SK-N-SH treated with all-trans-retinoic acid at 6 μM for 48 hours (cell line): ENCODE results near the gene CLDN16.

ENCODE experiments used
- ATAC-seq: fragments of 200-7000 bp; cut with Tn5 transposase; 3 replicates; pipeline ENCODE4 v1.9.1; 2020; ENCODE audit warnings: mild to moderate bottlenecking, moderate library complexity
- GLIS3 ChIP-seq: fragments of 250-450 bp; sonication (Bioruptor Pico); IDR thresholded peaks from 2 replicates; pipeline ENCODE4 v1.5.0; 2020; ENCODE audit warnings: mild to moderate bottlenecking, moderate library complexity
- ISL1 ChIP-seq: fragments of 250-450 bp; sonication (Bioruptor Pico); IDR thresholded peaks from 2 replicates; pipeline ENCODE4 v2.1.2; 2022; ENCODE audit warnings: mild to moderate bottlenecking, moderate library complexity
- PPARA ChIP-seq: fragments of 250-450 bp; sonication (Bioruptor Pico); IDR thresholded peaks from 2 replicates; pipeline ENCODE4 v1.5.0; 2020; ENCODE audit warnings: mild to moderate bottlenecking, borderline replicate concordance
- SNAI2 ChIP-seq: fragments of 250-450 bp; sonication (Bioruptor Pico); IDR thresholded peaks from 2 replicates; pipeline ENCODE4 v1.5.0; 2020; ENCODE audit warnings: mild to moderate bottlenecking, moderate library complexity
- TCF4 ChIP-seq: fragments of 250-450 bp; sonication (Bioruptor Pico); IDR thresholded peaks from 2 replicates; pipeline ENCODE4 v1.8.0; 2021; ENCODE audit warnings: mild to moderate bottlenecking, moderate library complexity, borderline replicate concordance
- ZFP3 ChIP-seq: fragments of 250-450 bp; sonication (Bioruptor Pico); IDR thresholded peaks from 2 replicates; pipeline ENCODE4 v1.5.0; 2020; ENCODE audit warnings: mild to moderate bottlenecking, moderate library complexity
- ZFP30 ChIP-seq: fragments of 450-650 bp; formaldehyde crosslinking; IDR thresholded peaks from 2 replicates; pipeline ENCODE4 v1.5.0; 2022; ENCODE audit warnings: mild to moderate bottlenecking, moderate library complexity
- ZNF70 ChIP-seq: fragments of 450-650 bp; formaldehyde crosslinking; IDR thresholded peaks from 2 replicates; pipeline ENCODE4 v1.5.0; 2020; ENCODE audit warnings: mild to moderate bottlenecking, moderate library complexity
- ZNF8 ChIP-seq: fragments of 450-650 bp; formaldehyde crosslinking; IDR thresholded peaks from 2 replicates; pipeline ENCODE4 v1.5.0; 2020; ENCODE audit warnings: mild to moderate bottlenecking, moderate library complexity
- TF ChIP-seq, protein P1 (sequence below): fragments of 250-450 bp; sonication (Bioruptor Pico); IDR thresholded peaks from 2 replicates; pipeline ENCODE4 v1.8.0; 2020; ENCODE audit warnings: mild to moderate bottlenecking, moderate library complexity, borderline replicate concordance
- TF ChIP-seq, protein P2 (sequence below): fragments of 250-450 bp; sonication (Bioruptor Pico); IDR thresholded peaks from 2 replicates; pipeline ENCODE4 v1.5.0; 2020; ENCODE audit warnings: mild to moderate bottlenecking, moderate library complexity
- TF ChIP-seq, protein P3 (sequence below): fragments of 250-450 bp; sonication (Bioruptor Pico); IDR thresholded peaks from 2 replicates; pipeline ENCODE4 v1.8.0; 2021; ENCODE audit warnings: low read depth, mild to moderate bottlenecking, moderate library complexity, borderline replicate concordance
- TF ChIP-seq, protein P4 (sequence below): fragments of 250-450 bp; sonication (Bioruptor Pico); IDR thresholded peaks from 2 replicates; pipeline ENCODE4 v1.5.1; 2021; ENCODE audit warnings: mild to moderate bottlenecking, moderate library complexity

The CLDN16 gene

DNA sequence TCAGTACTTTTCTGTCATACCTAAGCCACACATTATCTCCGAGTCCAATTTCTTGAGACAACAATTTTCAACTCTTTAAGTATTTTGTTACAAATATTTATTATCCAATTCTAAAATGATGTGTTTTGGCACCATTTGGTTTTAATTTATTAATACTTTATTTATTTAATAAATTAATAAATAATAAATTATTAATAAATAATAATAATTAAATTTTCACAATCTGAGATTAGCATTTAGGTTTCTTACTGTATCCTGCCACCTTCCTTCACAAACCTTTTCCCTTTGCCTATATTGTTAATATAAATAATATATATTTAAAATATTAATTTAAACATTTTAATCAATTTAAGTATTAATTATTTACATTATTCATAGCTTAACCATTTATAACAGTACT, 37.9 kb downstream of the CLDN16 start:
- ATAC-seq = no peak
- TF ChIP-seq TCF4 (CRISPR knock-in tag) (no peak), ZFP30 (no peak), ZNF70 (no peak), ZFP3 (no peak)
- TF ChIP-seq, protein P1, sequence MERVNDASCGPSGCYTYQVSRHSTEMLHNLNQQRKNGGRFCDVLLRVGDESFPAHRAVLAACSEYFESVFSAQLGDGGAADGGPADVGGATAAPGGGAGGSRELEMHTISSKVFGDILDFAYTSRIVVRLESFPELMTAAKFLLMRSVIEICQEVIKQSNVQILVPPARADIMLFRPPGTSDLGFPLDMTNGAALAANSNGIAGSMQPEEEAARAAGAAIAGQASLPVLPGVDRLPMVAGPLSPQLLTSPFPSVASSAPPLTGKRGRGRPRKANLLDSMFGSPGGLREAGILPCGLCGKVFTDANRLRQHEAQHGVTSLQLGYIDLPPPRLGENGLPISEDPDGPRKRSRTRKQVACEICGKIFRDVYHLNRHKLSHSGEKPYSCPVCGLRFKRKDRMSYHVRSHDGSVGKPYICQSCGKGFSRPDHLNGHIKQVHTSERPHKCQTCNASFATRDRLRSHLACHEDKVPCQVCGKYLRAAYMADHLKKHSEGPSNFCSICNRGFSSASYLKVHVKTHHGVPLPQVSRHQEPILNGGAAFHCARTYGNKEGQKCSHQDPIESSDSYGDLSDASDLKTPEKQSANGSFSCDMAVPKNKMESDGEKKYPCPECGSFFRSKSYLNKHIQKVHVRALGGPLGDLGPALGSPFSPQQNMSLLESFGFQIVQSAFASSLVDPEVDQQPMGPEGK (CRISPR knock-in tag) = no peak
- TF ChIP-seq, protein P2, sequence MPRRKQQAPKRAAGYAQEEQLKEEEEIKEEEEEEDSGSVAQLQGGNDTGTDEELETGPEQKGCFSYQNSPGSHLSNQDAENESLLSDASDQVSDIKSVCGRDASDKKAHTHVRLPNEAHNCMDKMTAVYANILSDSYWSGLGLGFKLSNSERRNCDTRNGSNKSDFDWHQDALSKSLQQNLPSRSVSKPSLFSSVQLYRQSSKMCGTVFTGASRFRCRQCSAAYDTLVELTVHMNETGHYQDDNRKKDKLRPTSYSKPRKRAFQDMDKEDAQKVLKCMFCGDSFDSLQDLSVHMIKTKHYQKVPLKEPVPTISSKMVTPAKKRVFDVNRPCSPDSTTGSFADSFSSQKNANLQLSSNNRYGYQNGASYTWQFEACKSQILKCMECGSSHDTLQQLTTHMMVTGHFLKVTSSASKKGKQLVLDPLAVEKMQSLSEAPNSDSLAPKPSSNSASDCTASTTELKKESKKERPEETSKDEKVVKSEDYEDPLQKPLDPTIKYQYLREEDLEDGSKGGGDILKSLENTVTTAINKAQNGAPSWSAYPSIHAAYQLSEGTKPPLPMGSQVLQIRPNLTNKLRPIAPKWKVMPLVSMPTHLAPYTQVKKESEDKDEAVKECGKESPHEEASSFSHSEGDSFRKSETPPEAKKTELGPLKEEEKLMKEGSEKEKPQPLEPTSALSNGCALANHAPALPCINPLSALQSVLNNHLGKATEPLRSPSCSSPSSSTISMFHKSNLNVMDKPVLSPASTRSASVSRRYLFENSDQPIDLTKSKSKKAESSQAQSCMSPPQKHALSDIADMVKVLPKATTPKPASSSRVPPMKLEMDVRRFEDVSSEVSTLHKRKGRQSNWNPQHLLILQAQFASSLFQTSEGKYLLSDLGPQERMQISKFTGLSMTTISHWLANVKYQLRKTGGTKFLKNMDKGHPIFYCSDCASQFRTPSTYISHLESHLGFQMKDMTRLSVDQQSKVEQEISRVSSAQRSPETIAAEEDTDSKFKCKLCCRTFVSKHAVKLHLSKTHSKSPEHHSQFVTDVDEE = no peak
- TF ChIP-seq, all 23 proteins: peak for 0

DNA sequence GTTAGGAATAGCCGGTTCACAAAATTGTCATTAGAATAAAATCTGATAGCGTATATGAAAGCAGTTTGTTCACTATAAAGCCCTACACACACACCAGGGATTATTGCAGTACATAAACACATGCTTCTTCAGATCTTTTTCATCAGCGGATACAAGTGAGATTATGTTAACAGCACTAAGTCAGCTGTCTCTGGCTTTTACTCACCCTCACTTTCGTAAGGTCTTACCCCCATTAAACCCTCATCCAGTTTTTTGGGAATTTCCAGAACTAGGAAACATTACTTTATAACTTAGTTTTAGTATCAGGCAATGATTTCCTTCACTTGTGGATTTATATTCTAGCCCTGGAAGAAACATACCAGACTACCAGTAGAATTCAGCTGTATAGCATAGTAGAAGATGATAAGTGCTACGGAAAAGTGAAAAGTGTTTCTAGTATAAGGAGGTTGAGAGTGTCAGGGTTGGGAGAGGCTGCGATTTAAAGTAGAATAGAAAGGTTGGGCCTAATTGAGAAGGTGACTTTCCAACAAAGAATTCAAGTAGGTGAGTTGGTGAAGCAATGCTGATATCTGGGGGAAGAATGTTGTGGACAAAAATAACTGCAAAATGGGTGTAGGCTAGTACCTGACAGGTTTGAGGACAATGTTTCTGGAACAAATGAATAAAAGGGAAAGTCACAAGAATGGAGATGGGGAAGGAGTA, 39.0 kb downstream of the CLDN16 start:
- ATAC-seq = no peak

More for the DNA sequence above, 39.0 kb downstream of the CLDN16 start:
- no peak for TF ChIP-seq ISL1
- no peak for TF ChIP-seq TCF4 (CRISPR knock-in tag)
- TF ChIP-seq GLIS3 (CRISPR knock-in tag) = no peak
- TF ChIP-seq, protein P3, sequence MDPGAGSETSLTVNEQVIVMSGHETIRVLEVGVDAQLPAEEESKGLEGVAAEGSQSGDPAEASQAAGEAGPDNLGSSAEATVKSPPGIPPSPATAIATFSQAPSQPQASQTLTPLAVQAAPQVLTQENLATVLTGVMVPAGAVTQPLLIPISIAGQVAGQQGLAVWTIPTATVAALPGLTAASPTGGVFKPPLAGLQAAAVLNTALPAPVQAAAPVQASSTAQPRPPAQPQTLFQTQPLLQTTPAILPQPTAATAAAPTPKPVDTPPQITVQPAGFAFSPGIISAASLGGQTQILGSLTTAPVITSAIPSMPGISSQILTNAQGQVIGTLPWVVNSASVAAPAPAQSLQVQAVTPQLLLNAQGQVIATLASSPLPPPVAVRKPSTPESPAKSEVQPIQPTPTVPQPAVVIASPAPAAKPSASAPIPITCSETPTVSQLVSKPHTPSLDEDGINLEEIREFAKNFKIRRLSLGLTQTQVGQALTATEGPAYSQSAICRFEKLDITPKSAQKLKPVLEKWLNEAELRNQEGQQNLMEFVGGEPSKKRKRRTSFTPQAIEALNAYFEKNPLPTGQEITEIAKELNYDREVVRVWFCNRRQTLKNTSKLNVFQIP (CRISPR knock-in tag) = no peak
- no peak for TF ChIP-seq ZNF8 (CRISPR knock-in tag)
- TF ChIP-seq SNAI2 (CRISPR knock-in tag) = no peak
- TF ChIP-seq, protein P4, sequence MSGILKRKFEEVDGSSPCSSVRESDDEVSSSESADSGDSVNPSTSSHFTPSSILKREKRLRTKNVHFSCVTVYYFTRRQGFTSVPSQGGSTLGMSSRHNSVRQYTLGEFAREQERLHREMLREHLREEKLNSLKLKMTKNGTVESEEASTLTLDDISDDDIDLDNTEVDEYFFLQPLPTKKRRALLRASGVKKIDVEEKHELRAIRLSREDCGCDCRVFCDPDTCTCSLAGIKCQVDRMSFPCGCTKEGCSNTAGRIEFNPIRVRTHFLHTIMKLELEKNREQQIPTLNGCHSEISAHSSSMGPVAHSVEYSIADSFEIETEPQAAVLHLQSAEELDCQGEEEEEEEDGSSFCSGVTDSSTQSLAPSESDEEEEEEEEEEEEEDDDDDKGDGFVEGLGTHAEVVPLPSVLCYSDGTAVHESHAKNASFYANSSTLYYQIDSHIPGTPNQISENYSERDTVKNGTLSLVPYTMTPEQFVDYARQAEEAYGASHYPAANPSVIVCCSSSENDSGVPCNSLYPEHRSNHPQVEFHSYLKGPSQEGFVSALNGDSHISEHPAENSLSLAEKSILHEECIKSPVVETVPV (CRISPR knock-in tag) = no peak
- TF ChIP-seq, protein P1 (CRISPR knock-in tag) = no peak
- TF ChIP-seq, protein P2 = no peak
- no peak for TF ChIP-seq PPARA (CRISPR knock-in tag)
- TF ChIP-seq, all 23 proteins: peak for 0
